OCI-LY1 (cell line): ENCODE measurements around the gene ELMO3.

Source experiments
- H2AFZ ChIP-seq: fragments of 200-600 bp; sonication (generic), shearing (Covaris generic); 2 replicates; pipeline ENCODE4 v1.6.0; 2014; ENCODE audit warnings: antibody characterized with exemption, mild to moderate bottlenecking, low read length
- H3F3A ChIP-seq: fragments of 200-600 bp; sonication (generic), shearing (Covaris generic); 2 replicates; pipeline ENCODE4 v1.6.0; 2014; ENCODE audit warnings: mild to moderate bottlenecking, antibody characterized with exemption, low read length, moderate library complexity; ENCODE audit not compliant: insufficient read depth
- H3K27ac ChIP-seq: fragments of 200-600 bp; sonication (generic); 2 replicates; pipeline ENCODE4 v1.5.1; 2014; ENCODE audit warnings: low read length, mixed run types, mild to moderate bottlenecking, low read depth; ENCODE audit not compliant: poor library complexity, severe bottlenecking
- H3K27me3 ChIP-seq: fragments of 200-600 bp; sonication (generic); 2 replicates; pipeline ENCODE4 v1.6.0; 2014; ENCODE audit warnings: antibody characterized with exemption, mild to moderate bottlenecking, low read length, moderate library complexity; ENCODE audit not compliant: insufficient read depth
- H3K36me3 ChIP-seq: fragments of 200-600 bp; sonication (generic); 2 replicates; pipeline ENCODE4 v1.6.1; 2014; ENCODE audit warnings: mild to moderate bottlenecking, antibody characterized with exemption, low read length, moderate library complexity, mixed read lengths; ENCODE audit not compliant: insufficient read depth
- H3K4me1 ChIP-seq: fragments of 200-600 bp; sonication (generic); 2 replicates; pipeline ENCODE4 v1.5.1; 2014; ENCODE audit warnings: mild to moderate bottlenecking, low read length, moderate library complexity; ENCODE audit not compliant: insufficient read depth, severe bottlenecking
- H3K4me2 ChIP-seq: fragments of 200-600 bp; sonication (generic), shearing (Covaris generic); 2 replicates; pipeline ENCODE4 v1.6.1; 2014; ENCODE audit warnings: low read length
- H3K4me3 ChIP-seq: fragments of 200-600 bp; sonication (generic); 2 replicates; pipeline ENCODE4 v1.5.1; 2014; ENCODE audit warnings: low read length, low read depth, mild to moderate bottlenecking, mixed read lengths; ENCODE audit not compliant: poor library complexity, severe bottlenecking
- H3K79me2 ChIP-seq: fragments of 200-600 bp; shearing (Covaris generic); 2 replicates; pipeline ENCODE4 v1.6.1; 2016; ENCODE audit warnings: mixed run types, low read length, mixed read lengths; ENCODE audit not compliant: insufficient read depth
- H3K9ac ChIP-seq: fragments of 200-600 bp; sonication (generic), shearing (Covaris generic); 2 replicates; pipeline ENCODE4 v1.6.1; 2014; ENCODE audit warnings: mild to moderate bottlenecking, low read length, mixed read lengths
- H3K9me2 ChIP-seq: fragments of 200-600 bp; sonication (generic), shearing (Covaris generic); 2 replicates; pipeline ENCODE4 v1.6.1; 2014; ENCODE audit warnings: low read depth, mild to moderate bottlenecking, low read length, mixed read lengths
- H3K9me3 ChIP-seq: fragments of 200-600 bp; shearing (Covaris generic); 2 replicates; pipeline ENCODE4 v1.6.1; 2014; ENCODE audit warnings: low read length, mixed read lengths
- H4K20me1 ChIP-seq: fragments of 200-600 bp; sonication (generic), shearing (Covaris generic); 2 replicates; pipeline ENCODE4 v1.6.0; 2016; ENCODE audit warnings: mild to moderate bottlenecking, low read length; ENCODE audit not compliant: insufficient read depth
- EZH2 ChIP-seq: fragments of 200-600 bp; sonication (generic), shearing (Covaris generic); IDR thresholded peaks from 2 replicates; pipeline ENCODE4 v1.8.0; 2017; ENCODE audit warnings: borderline replicate concordance, mixed run types, mild to moderate bottlenecking, antibody characterized with exemption, low read length, moderate library complexity, mixed read lengths
- TF ChIP-seq, protein P1 (sequence below): fragments of 200-600 bp; sonication (generic), shearing (Covaris generic); IDR thresholded peaks from 2 replicates; pipeline ENCODE4 v1.5.1; 2017; ENCODE audit warnings: mild to moderate bottlenecking, antibody characterized with exemption, low read length, moderate library complexity, mixed read lengths

The ELMO3 gene

GRCh38 chr16:67246081-67246755, 47.3 kb downstream of the ELMO3 start:
- no peaks in the 10 kb centered on the region for H3K27me3 ChIP-seq
- no peaks in the 10 kb centered on the region for H3K79me2 ChIP-seq
- peak overlapping the region; percentile 66 for H3K9ac ChIP-seq
- H3K9me2 ChIP-seq, result no peaks in the 10 kb centered on the region
- H3K9me3 ChIP-seq, result no peaks in the 10 kb centered on the region
- H3K4me3 ChIP-seq, result peak overlapping the region; percentile 76
- no peaks in the 10 kb centered on the region for H4K20me1 ChIP-seq
- H2AFZ ChIP-seq, result no peak overlapping the region
- H3F3A ChIP-seq, result no peaks in the 10 kb centered on the region
- H3K4me1 ChIP-seq, result peaks cover 36% of the 10 kb centered on the region
- H3K4me2 ChIP-seq, result peak overlapping the region; percentile 98
- TF ChIP-seq, protein P1, sequence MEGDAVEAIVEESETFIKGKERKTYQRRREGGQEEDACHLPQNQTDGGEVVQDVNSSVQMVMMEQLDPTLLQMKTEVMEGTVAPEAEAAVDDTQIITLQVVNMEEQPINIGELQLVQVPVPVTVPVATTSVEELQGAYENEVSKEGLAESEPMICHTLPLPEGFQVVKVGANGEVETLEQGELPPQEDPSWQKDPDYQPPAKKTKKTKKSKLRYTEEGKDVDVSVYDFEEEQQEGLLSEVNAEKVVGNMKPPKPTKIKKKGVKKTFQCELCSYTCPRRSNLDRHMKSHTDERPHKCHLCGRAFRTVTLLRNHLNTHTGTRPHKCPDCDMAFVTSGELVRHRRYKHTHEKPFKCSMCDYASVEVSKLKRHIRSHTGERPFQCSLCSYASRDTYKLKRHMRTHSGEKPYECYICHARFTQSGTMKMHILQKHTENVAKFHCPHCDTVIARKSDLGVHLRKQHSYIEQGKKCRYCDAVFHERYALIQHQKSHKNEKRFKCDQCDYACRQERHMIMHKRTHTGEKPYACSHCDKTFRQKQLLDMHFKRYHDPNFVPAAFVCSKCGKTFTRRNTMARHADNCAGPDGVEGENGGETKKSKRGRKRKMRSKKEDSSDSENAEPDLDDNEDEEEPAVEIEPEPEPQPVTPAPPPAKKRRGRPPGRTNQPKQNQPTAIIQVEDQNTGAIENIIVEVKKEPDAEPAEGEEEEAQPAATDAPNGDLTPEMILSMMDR, result peak; percentile 42
- no peak for TF ChIP-seq EZH2
- H3K27ac ChIP-seq, result peak overlapping the region; percentile 1
- H3K36me3 ChIP-seq, result no peaks in the 10 kb centered on the region

DNA sequence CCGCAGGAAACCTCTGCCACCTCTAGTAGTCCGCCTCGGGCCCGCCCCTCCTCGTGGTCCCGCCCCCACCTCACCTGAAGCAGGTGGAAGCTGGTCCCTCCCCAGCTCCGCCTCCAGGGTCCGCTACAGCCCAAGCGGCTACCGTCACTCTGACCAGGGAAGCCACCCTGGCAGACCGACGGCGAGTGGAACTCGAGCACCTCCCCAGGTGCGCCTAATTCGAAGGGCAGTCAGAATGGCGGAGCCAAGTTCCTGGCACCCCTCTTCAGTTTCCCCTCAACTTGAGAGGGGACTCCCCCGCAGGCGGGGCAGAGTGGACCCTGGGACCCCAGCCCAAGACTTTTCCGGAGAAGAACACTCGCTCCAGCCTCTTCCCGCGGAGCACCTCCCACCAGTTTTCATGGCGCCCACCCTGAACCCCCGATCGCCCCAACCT, 47.8 kb downstream of the ELMO3 start:
- Histone ChIP-seq H4K20me1 (no peaks in the 10 kb centered on the region), H3K9ac (peak overlapping the region; percentile 66), H3K4me3 (peak overlapping the region; percentile 76), H3K9me2 (no peaks in the 10 kb centered on the region), H3K27ac (peak overlapping the region; percentile 1), H2AFZ (no peak overlapping the region), H3K79me2 (no peaks in the 10 kb centered on the region), H3F3A (no peaks in the 10 kb centered on the region), H3K9me3 (no peaks in the 10 kb centered on the region), H3K4me2 (peak overlapping the region; percentile 98), H3K36me3 (no peaks in the 10 kb centered on the region), H3K4me1 (peaks cover 36% of the 10 kb centered on the region), H3K27me3 (no peaks in the 10 kb centered on the region)
- TF ChIP-seq, protein P1, result no peak
- TF ChIP-seq EZH2, result no peak

DNA sequence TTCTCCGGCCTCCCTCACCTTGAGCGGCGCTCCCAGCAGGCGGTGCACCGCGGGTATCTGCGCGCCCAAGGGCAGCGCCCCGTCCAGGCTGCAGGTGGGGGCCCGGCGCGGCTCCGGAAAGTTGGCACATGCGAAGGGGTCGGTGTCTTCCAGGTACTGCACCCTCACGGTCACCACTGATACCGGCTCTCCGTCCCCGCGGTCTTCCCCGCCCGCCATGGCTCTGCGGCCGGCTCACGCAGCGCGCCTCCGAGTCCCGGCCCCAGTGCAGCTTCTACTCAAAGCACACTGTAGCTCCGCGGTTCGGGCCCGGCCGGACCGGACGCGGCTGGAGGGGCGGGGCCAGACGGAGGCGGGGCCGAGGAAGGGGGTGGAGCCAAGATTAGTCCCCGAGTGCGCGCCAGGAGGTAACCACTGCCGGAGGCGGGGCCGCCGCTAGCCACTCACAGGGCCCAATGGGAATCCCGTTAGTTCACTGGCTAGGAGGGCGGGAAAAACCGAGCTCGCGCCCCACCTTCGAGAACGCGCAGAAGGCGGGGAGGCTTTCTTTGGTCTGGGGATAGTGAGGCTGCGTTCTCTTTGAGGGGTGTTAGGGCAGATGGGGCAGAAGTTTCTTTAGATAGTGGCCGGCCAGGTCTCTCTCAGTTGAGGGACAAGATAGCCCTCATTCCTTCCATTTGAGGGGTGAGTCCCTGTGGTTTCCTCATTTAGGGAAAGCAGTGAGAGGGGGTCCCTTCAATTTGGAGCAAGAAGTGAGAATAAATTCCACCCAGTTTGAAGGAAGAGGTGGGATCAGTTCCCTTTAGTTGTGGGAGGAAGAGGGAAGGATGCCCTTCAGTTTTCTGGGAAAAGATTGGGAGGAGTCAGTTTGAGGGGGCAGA, 48.5 kb downstream of the ELMO3 start, which contains the start of gene FHOD1:
Gene FHOD1 (minus strand): TSS at position 290 of the 881 bp plus-strand sequence. CDS start 71 bp downstream, at position 219.
- H3K27me3 ChIP-seq, result no peaks in the 10 kb centered on the region
- H3K36me3 ChIP-seq, result no peaks in the 10 kb centered on the region
- H3K4me2 ChIP-seq, result peak within 1 kb of the TSS; percentile 98
- peak within 1 kb of the TSS; percentile 1 for H3K27ac ChIP-seq
- H4K20me1 ChIP-seq, result no peaks in the 10 kb centered on the region
- no peaks in the 10 kb centered on the region for H3K9me2 ChIP-seq
- peak within 1 kb of the TSS; percentile 76 for H3K4me3 ChIP-seq
- H3K9ac ChIP-seq, result peak within 1 kb of the TSS; percentile 66
- H2AFZ ChIP-seq, result no peak within 1 kb of the TSS
- peaks cover 36% of the 10 kb centered on the region for H3K4me1 ChIP-seq
- no peaks in the 10 kb centered on the region for H3F3A ChIP-seq
- no peaks in the 10 kb centered on the region for H3K9me3 ChIP-seq
- TF ChIP-seq, protein P1, result no peak
- no peak for TF ChIP-seq EZH2
- no peaks in the 10 kb centered on the region for H3K79me2 ChIP-seq
